ENCODE measurements around the gene NMUR1. TPM values are rescaled to one million over a fixed set of nuclear protein-coding genes. Genes with fewer than 3 reads are reported as not detected.

NMUR1 gene
- total and polyA plus RNA-seq, 2 experiments from 2014 or later = 0.33 to 0.37 TPM

Small RNAs within 50 kb of the gene (small RNA-seq; reads per million reads assigned to genes)
- gene RNU2-22P = not detected

Other genes with a start within 250 kb of the NMUR1 start
- 4.0 and 6.2 TPM in 2 replicates for gene B3GNT7, start 134.7 kb downstream of the NMUR1 start, total RNA-seq
- gene B3GNT7, start 134.7 kb downstream of the NMUR1 start, polyA plus RNA-seq = 2.3 and 4.3 TPM in 2 replicates
- gene NCL, start 66.0 kb downstream of the NMUR1 start, total RNA-seq = 137 and 193 TPM in 2 replicates
- gene NCL, start 66.0 kb downstream of the NMUR1 start, polyA plus RNA-seq = 349 and 368 TPM in 2 replicates
- not detected in 2 replicates for gene TEX44, start 62.4 kb upstream of the NMUR1 start, total RNA-seq
- gene TEX44, start 62.4 kb upstream of the NMUR1 start, polyA plus RNA-seq = not detected in 2 replicates
- 615 and 727 TPM in 2 replicates for gene PTMA, start 178.1 kb upstream of the NMUR1 start, total RNA-seq
- gene PTMA, start 178.1 kb upstream of the NMUR1 start, polyA plus RNA-seq = 597 and 705 TPM in 2 replicates